Amniotic epithelial cell (primary cell): Measurements from ENCODE around the gene LPCAT2.
"Not testable (repeated sequence)": the region's sequence is repeated elsewhere in the genome, so short reads cannot be mapped to it uniquely, and the experiment has no call there.

Experiments
- DNase-seq: peaks from one replicate; pipeline ENCODE4 v3.0.0-alpha.2; 2010; ENCODE audit warnings: low read depth

Gene LPCAT2

DNA sequence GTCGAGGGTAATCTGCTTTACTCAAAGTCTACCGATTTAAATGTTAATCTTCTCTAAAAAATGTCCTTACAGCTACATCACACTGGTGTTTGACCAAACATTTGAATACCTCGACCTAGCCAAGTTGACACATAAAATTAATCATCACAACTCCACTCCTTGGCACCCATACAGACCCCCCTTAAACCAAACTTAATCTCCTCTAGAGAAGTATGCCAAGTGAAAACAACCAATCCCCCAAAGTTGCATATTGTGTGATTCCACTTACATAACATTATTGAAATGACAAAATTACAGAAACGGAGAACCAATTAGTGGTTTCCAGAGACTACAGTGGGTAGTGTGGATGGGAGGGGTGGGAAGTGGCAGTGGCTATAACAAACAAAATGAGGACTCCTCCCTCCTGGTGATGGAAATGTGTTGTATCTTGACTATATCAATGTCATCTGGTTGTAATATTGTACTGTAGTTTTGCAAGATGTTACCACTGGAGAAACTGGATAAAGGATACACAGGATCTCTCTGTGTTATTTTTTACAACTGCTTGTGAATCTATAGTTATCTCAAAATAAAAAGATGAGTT is 97.0 kb downstream of the LPCAT2 start:
- no peak for DNase-seq

DNA sequence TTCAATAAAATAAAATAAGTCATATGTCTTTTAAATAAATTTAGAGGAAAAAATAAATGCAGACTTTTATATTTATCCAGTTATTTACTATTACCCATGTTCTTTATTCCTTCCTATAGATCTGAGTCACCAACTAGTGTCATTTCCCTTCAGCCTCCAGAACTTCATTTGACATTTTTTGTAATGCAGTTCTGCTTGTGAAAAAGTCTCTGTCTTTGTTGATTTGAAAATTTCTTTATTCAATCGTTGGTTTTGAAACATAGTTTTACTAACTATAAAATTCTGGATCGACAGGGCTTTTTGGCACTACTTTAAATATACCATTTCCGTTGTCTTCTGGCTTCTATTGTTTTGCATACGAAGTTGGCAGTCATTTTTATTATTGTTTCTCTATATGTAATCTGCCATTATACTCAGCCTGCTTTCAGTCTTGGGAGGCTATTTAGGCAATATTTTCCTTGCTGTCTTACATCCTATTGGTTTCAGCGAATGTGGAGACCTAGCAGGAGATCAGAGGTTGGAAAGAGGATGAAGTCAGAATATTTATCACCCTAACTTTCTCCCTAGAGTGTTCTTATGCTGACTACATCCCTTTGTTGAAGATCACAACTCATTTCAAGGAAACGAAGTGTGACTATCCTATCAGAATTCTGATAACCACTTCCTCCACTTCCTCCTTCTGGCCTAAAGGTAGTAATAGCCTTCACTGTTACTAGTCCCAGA is 104.9 kb downstream of the LPCAT2 start:
- no peak for DNase-seq

DNA sequence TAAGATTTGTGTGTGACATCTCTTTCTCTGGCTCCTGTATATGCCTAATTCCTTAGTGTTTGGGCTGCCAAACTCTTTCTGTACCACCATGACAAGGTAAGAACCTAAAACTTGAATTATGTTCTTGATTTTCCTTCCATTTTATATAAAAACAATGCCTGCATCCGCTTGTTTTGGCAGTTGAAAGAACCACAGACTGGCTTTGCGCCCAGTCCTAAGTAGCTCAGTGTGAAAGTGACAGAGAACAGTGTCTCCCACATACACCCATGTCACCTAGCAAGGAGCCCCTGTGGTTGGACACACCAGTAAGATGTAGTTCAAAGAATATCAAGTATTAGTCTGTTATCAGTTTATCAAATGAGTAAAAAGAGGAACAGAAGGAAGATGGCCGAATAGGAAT is 106.2 kb downstream of the LPCAT2 start:
- DNase-seq = no peak

DNA sequence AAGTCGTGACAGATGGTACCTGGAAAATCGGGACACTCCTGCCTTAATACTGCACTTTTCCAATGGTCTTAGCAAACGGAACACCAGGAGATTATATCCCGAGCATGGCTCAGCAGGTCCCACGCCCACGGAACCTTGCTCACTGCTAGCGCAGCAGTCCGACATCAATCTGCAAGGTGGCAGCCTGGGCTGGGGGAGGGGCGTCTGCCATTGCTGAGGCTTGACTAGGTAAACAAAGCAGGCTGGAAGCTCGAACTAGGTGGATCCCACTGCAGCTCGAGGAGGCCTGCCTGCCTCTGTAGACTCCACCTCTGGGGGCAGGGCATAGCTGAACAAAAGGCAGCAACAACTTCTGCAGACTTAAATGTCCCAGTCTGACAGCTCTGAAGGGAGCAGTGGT is 106.8 kb downstream of the LPCAT2 start:
- DNase-seq = not testable (repeated sequence)

DNA sequence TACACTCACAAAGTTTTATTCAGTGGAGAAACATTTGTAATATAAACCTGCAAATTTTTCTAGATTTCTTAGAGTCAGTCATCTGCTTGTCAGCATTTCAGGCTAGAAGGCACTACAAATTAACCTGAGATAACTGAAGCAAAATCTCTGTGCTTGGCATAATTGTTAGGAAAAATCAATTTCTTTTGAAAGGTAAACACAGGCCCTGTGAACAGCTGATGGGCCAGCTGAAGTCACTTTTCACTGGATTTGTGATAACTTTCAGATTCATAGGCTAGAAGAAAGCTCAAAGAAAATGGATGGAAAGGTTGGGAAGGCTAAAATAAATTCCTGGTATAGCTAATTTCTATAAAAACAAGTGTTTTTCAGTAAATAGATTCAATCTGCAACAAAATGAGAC is 112.9 kb downstream of the LPCAT2 start:
- DNase-seq = no peak

DNA sequence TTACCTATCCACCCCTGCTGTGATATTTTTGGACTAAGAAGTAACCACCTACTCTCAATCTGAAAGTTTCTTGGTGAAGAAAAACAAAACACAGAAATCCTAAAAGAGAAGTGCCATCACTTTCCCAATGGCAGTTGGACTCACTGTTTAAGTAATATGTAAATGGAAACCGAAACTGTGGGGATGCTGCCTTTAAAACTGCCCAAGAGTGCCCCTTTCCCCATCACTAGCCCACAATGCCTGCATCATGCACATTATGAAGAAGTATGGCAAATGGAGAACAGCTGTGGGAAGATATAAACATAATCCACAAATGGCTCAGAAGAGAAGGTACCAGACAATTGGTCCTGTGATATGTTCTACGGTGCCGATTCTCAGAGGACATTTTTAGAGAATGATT is 113.4 kb downstream of the LPCAT2 start:
- no peak for DNase-seq

DNA sequence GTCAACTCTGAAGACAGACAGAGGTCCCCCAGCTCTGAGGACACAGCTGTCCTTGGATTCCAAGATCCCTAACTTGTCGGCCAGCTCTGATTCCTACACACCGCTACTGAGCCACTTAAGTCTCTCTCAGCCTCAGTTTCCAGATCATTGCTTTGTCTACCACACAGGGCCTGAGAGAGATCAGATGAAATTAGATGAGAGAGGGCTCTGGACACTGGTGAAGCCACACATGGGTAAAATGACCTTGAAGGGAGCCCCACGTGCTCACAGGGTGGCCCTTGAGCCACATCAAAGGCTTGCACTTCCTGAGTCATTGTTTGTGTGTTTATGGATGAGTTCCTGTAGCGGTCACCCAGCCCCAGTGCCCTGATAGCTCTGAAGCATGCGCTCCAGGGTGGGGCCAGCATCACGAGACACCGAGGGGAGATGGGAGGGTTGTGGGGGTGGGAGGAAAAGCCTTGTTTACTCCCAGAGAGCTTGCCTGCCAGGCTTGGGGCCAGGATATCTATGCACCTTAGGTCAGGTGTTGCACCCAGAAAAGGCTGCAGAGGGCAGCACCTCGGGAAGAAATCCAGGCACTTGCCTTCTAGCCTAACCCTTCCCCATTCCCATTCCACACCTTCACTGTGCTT is 114.2 kb downstream of the LPCAT2 start:
- DNase-seq = no peak

DNA sequence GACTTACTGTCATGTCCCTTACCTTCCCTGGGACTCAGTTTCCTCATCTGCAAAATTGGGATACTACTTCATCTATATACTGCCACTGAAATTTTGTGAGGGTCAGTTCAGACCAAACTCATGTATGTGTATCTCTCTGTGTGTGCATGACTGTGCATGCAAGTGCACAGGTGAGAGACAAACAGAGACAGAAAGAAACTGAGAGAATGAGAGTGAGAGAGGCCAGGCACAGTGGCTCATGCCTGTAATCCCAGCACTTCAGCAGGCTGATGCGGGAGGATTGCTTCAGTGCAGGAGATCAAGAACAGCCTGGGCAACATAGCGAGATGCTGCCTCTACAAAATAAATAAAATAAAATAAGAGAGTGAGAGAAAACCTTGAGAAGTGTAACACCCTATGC is 114.8 kb downstream of the LPCAT2 start:
- no peak for DNase-seq

DNA sequence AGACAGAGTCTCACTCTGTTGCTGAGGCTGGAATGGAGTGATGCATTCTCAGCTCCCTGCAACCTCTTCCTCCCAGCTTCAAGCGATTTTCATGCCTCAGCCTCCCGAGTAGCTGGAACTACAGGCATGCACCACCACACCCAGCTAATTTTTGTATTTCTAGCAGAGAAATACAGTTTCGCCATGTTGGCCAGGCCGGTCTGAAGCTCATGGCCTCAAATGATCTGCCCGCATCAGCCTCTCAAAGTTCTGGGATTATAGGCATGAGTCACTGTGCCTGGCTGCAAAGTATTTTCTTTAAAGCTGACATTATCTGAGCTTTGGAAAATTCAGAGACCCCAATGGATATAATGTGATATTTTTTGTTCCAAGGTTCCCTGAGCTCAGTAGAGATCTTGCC is 115.8 kb downstream of the LPCAT2 start:
- no peak for DNase-seq

DNA sequence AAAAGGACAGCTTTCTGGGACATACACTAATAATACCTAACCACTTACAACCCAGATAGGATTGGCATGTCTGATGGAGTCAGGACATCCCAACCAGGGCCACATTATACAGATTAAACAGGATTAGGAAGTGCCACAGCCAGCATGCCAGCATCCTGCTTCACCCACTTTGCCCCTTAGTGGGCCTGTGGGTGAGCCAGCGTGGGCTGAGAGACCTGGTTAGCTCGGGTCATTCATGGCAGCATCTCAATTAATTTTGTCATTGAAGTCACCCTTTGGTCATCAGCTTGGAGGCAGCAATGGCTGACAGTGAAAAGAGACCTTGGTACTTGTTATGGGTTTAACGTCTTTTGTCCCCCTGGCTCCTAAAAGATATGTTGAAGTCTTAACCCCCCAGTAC is 117.0 kb downstream of the LPCAT2 start:
- DNase-seq = no peak

DNA sequence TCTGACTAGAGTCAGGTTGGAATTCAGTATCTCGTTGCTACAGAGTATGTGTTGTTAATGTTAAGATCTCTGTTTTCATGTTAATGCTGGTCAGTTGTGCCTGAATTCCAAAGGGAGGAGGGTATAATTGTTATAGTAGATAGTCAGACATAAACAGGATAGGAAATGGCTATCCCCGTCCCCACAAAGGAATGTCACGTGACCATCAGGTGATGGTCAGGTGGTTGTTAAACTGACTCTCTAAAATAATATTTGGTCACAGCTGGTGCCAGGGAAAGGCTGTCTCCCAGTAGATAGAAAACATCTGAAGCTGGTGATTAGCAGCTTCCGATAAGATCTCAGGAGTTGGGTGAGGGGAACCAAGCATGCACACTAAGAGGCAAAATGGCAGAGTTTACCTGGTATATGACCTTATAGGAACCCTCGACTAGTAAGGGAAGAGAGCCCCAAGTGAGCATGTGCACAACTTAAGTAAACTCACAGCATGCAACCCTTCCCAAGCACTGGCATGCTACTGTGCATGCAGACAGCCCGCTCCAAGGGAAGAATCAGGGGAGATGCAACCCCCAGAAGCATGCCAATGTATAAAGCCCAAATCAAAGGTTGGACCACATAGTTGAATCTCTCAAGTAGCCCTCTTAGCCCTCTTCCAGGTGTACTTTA is 119.6 kb downstream of the LPCAT2 start:
- no peak for DNase-seq

DNA sequence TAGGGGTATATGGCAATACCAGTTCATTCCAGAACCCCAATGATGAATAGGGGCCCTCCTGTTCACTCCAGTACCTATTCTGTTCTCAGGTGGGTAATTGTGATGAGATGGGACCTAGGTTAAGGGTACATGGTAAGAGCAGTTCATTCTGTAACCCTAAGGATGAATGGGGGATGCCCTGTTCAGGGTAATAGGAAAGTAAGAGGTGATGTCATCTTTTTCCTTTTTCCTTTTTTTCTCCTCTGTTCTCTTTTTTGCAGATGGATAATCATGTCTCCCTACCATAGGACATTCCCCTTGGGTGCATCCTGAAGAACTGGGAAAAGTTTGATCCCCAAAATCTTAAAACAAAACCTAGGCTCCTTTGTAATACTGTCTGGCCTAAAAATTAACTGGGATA is 121.9 kb downstream of the LPCAT2 start:
- DNase-seq = no peak

DNA sequence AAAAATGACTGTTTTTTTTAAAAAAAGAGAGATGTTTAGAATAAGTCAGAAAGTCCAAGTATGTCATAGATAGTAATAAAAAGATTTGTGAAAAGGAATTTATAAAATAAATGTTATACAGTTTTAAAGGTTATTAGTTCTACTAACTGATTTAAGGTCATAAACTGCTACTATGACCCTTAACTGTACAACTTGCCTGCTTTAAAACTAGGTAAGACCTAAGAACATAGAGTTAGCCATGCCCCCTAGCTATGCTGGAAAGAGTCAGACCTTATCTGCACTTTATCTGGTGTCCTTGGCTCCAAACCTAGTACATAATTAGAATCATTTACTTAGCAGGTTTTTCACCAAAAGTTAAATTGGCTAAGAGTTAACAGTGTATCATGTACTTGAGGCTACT is 123.4 kb downstream of the LPCAT2 start:
- no peak for DNase-seq

DNA sequence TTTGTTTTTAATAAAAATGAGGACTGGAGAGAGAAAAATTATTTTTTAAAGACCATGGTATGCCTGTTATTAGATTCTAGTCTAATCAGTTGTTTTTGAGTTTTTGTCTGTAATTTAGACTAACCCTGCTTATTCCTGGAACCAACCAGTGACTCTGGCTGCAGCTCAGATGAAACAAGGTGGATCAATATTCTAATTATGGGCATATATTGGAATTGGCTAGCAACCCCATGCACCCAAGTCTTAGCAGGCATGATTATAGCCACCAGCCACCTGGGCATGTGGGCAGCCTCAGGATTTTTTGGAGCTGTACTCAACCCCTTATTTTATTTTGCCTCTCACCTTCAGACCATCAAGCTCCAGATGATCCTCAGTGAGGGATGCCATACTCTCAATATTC is 125.3 kb downstream of the LPCAT2 start:
- no peak for DNase-seq
